ENCODE data around the gene KRTAP2-3.
"Not testable (repeated sequence)": the region's sequence is repeated elsewhere in the genome, so short reads cannot be mapped to it uniquely, and the experiment has no call there.

KRTAP2-3 gene

GRCh38 chr17:41065016-41065689 lies 5.2 kb upstream of the KRTAP2-3 start:
- not testable (repeated sequence) for H3K36me3 ChIP-seq (ENCODE audit: insufficient read depth, low read length); H3K4me3 ChIP-seq (ENCODE audit: low read depth in 1 of 2, low read length in 2 of 2); H3K9ac ChIP-seq (ENCODE audit: low read length); H3K4me1 ChIP-seq (ENCODE audit: insufficient read depth, low read length); H3K27ac ChIP-seq (ENCODE audit: low read depth, low read length); H3K27me3 ChIP-seq (ENCODE audit: control insufficient read depth in 1 of 2, insufficient read depth in 2 of 2, low read length in 2 of 2); H3K9me3 ChIP-seq (ENCODE audit: low read length)

- no peak overlapping the region for H3K4me3 ChIP-seq (ENCODE audit: low read depth in 1 of 2, low read length in 2 of 2)
- no peaks in the 10 kb centered on the region for H3K27me3 ChIP-seq (ENCODE audit: control insufficient read depth in 1 of 2, insufficient read depth in 2 of 2, low read length in 2 of 2)
- no peaks in the 10 kb centered on the region for H3K4me1 ChIP-seq (ENCODE audit: insufficient read depth, low read length)
- H3K9me3 ChIP-seq (ENCODE audit: low read length), result no peaks in the 10 kb centered on the region
- no peak overlapping the region for H3K9ac ChIP-seq (ENCODE audit: low read length)
- no peak overlapping the region for H3K27ac ChIP-seq (ENCODE audit: low read depth, low read length)
- no peaks in the 10 kb centered on the region for H3K36me3 ChIP-seq (ENCODE audit: insufficient read depth, low read length)
Measured at GRCh38 chr17:41064301-41064700, 4.4 kb upstream of the KRTAP2-3 start.

- Histone ChIP-seq H3K27me3 (ENCODE audit: control insufficient read depth in 1 of 2, insufficient read depth in 2 of 2, low read length in 2 of 2) (no peaks in the 10 kb centered on the region), H3K9ac (ENCODE audit: low read length) (no peak overlapping the region), H3K4me1 (ENCODE audit: insufficient read depth, low read length) (no peaks in the 10 kb centered on the region), H3K27ac (ENCODE audit: low read depth, low read length) (no peak overlapping the region), H3K36me3 (ENCODE audit: insufficient read depth, low read length) (no peaks in the 10 kb centered on the region), H3K9me3 (ENCODE audit: low read length) (no peaks in the 10 kb centered on the region), H3K4me3 (ENCODE audit: low read depth in 1 of 2, low read length in 2 of 2) (no peak overlapping the region)
Measured at GRCh38 chr17:41063449-41063848, 3.5 kb upstream of the KRTAP2-3 start.

GRCh38 chr17:41061964-41062363 lies 2.0 kb upstream of the KRTAP2-3 start:
- H3K4me3 ChIP-seq (ENCODE audit: low read depth in 1 of 2, low read length in 2 of 2), result no peak overlapping the region
- H3K9me3 ChIP-seq (ENCODE audit: low read length), result no peaks in the 10 kb centered on the region
- no peaks in the 10 kb centered on the region for H3K27me3 ChIP-seq (ENCODE audit: control insufficient read depth in 1 of 2, insufficient read depth in 2 of 2, low read length in 2 of 2)
- no peak overlapping the region for H3K27ac ChIP-seq (ENCODE audit: low read depth, low read length)
- H3K36me3 ChIP-seq (ENCODE audit: insufficient read depth, low read length), result no peaks in the 10 kb centered on the region
- no peaks in the 10 kb centered on the region for H3K4me1 ChIP-seq (ENCODE audit: insufficient read depth, low read length)
- H3K9ac ChIP-seq (ENCODE audit: low read length), result no peak overlapping the region

GRCh38 chr17:41059276-41060051 lies 450 bp downstream of the KRTAP2-3 start:
- H3K36me3 ChIP-seq (ENCODE audit: insufficient read depth, low read length); H3K27me3 ChIP-seq (ENCODE audit: control insufficient read depth in 1 of 2, insufficient read depth in 2 of 2, low read length in 2 of 2); H3K9me3 ChIP-seq (ENCODE audit: low read length); H3K4me3 ChIP-seq (ENCODE audit: low read depth in 1 of 2, low read length in 2 of 2); H3K4me1 ChIP-seq (ENCODE audit: insufficient read depth, low read length); H3K9ac ChIP-seq (ENCODE audit: low read length); H3K27ac ChIP-seq (ENCODE audit: low read depth, low read length): not testable (repeated sequence)

- Histone ChIP-seq H3K4me3 (ENCODE audit: low read depth in 1 of 2, low read length in 2 of 2) (no peak overlapping the region), H3K4me1 (ENCODE audit: insufficient read depth, low read length) (no peaks in the 10 kb centered on the region), H3K27me3 (ENCODE audit: control insufficient read depth in 1 of 2, insufficient read depth in 2 of 2, low read length in 2 of 2) (no peaks in the 10 kb centered on the region), H3K27ac (ENCODE audit: low read depth, low read length) (no peak overlapping the region), H3K36me3 (ENCODE audit: insufficient read depth, low read length) (no peaks in the 10 kb centered on the region), H3K9ac (ENCODE audit: low read length) (no peak overlapping the region), H3K9me3 (ENCODE audit: low read length) (no peaks in the 10 kb centered on the region)
Measured at GRCh38 chr17:41058741-41059140, 1.2 kb downstream of the KRTAP2-3 start.

GRCh38 chr17:41057547-41057946 lies 2.4 kb downstream of the KRTAP2-3 start:
- H3K36me3 ChIP-seq (ENCODE audit: insufficient read depth, low read length), result no peaks in the 10 kb centered on the region
- no peak overlapping the region for H3K27ac ChIP-seq (ENCODE audit: low read depth, low read length)
- no peaks in the 10 kb centered on the region for H3K4me1 ChIP-seq (ENCODE audit: insufficient read depth, low read length)
- H3K27me3 ChIP-seq (ENCODE audit: control insufficient read depth in 1 of 2, insufficient read depth in 2 of 2, low read length in 2 of 2), result no peaks in the 10 kb centered on the region
- H3K4me3 ChIP-seq (ENCODE audit: low read depth in 1 of 2, low read length in 2 of 2), result no peak overlapping the region
- H3K9me3 ChIP-seq (ENCODE audit: low read length), result no peaks in the 10 kb centered on the region
- H3K9ac ChIP-seq (ENCODE audit: low read length), result no peak overlapping the region

- not testable (repeated sequence) for H3K27ac ChIP-seq (ENCODE audit: low read depth, low read length); H3K4me1 ChIP-seq (ENCODE audit: insufficient read depth, low read length); H3K9me3 ChIP-seq (ENCODE audit: low read length); H3K4me3 ChIP-seq (ENCODE audit: low read depth in 1 of 2, low read length in 2 of 2); H3K36me3 ChIP-seq (ENCODE audit: insufficient read depth, low read length); H3K27me3 ChIP-seq (ENCODE audit: control insufficient read depth in 1 of 2, insufficient read depth in 2 of 2, low read length in 2 of 2); H3K9ac ChIP-seq (ENCODE audit: low read length)
Measured at GRCh38 chr17:41055130-41055529, 4.8 kb downstream of the KRTAP2-3 start, which contains the start of gene KRTAP2-2. KRTAP2-2 (minus strand) TSS chr17:41055230; CDS start chr17:41055211, 19 bp downstream.

- not testable (repeated sequence) for H3K27me3 ChIP-seq (ENCODE audit: control insufficient read depth in 1 of 2, insufficient read depth in 2 of 2, low read length in 2 of 2); H3K9me3 ChIP-seq (ENCODE audit: low read length); H3K27ac ChIP-seq (ENCODE audit: low read depth, low read length); H3K9ac ChIP-seq (ENCODE audit: low read length); H3K4me3 ChIP-seq (ENCODE audit: low read depth in 1 of 2, low read length in 2 of 2); H3K4me1 ChIP-seq (ENCODE audit: insufficient read depth, low read length); H3K36me3 ChIP-seq (ENCODE audit: insufficient read depth, low read length)
Measured at GRCh38 chr17:41054556-41054955, 5.4 kb downstream of the KRTAP2-3 start.

- Histone ChIP-seq H3K27me3 (ENCODE audit: control insufficient read depth in 1 of 2, insufficient read depth in 2 of 2, low read length in 2 of 2) (no peaks in the 10 kb centered on the region), H3K9ac (ENCODE audit: low read length) (no peak overlapping the region), H3K4me3 (ENCODE audit: low read depth in 1 of 2, low read length in 2 of 2) (no peak overlapping the region), H3K27ac (ENCODE audit: low read depth, low read length) (no peak overlapping the region), H3K36me3 (ENCODE audit: insufficient read depth, low read length) (no peaks in the 10 kb centered on the region), H3K4me1 (ENCODE audit: insufficient read depth, low read length) (no peaks in the 10 kb centered on the region), H3K9me3 (ENCODE audit: low read length) (no peaks in the 10 kb centered on the region)
Measured at GRCh38 chr17:41054025-41054424, 5.9 kb downstream of the KRTAP2-3 start.

GRCh38 chr17:41052566-41052965 lies 7.3 kb downstream of the KRTAP2-3 start:
- H3K27me3 ChIP-seq (ENCODE audit: control insufficient read depth in 1 of 2, insufficient read depth in 2 of 2, low read length in 2 of 2), result no peaks in the 10 kb centered on the region
- no peak overlapping the region for H3K4me3 ChIP-seq (ENCODE audit: low read depth in 1 of 2, low read length in 2 of 2)
- H3K27ac ChIP-seq (ENCODE audit: low read depth, low read length), result no peak overlapping the region

GRCh38 chr17:41049110-41049509 lies 10.8 kb downstream of the KRTAP2-3 start:
- Histone ChIP-seq H3K4me1 (ENCODE audit: insufficient read depth, low read length) (no peaks in the 10 kb centered on the region), H3K9me3 (ENCODE audit: low read length) (no peaks in the 10 kb centered on the region), H3K36me3 (ENCODE audit: insufficient read depth, low read length) (no peaks in the 10 kb centered on the region), H3K4me3 (ENCODE audit: low read depth in 1 of 2, low read length in 2 of 2) (no peak overlapping the region), H3K27me3 (ENCODE audit: control insufficient read depth in 1 of 2, insufficient read depth in 2 of 2, low read length in 2 of 2) (no peaks in the 10 kb centered on the region), H3K27ac (ENCODE audit: low read depth, low read length) (no peak overlapping the region), H3K9ac (ENCODE audit: low read length) (no peak overlapping the region)

More at GRCh38 chr17:41052566-41052965, 7.3 kb downstream of the KRTAP2-3 start:
- no peaks in the 10 kb centered on the region for H3K9me3 ChIP-seq (ENCODE audit: low read length)
- H3K9ac ChIP-seq (ENCODE audit: low read length), result no peak overlapping the region
- H3K4me1 ChIP-seq (ENCODE audit: insufficient read depth, low read length), result no peaks in the 10 kb centered on the region
- H3K36me3 ChIP-seq (ENCODE audit: insufficient read depth, low read length), result no peaks in the 10 kb centered on the region

Measured in muscle layer of colon (tissue), 2 donors.